H7 (cell line): ENCODE measurements around the gene CCDC116. TPM values are rescaled to one million over a fixed set of nuclear protein-coding genes. Genes with fewer than 3 reads are reported as not detected.
"Not testable (repeated sequence)": the region's sequence is repeated elsewhere in the genome, so short reads cannot be mapped to it uniquely, and the experiment has no call there.

ENCODE experiments used
- DNase-seq: peaks from one replicate; pipeline ENCODE4 v3.0.0; 2012
- H3K27me3 ChIP-seq: 2 replicates; pipeline ENCODE4 v1.6.0; 2011; ENCODE audit warnings: mild to moderate bottlenecking, low read length; ENCODE audit not compliant: control insufficient read depth, insufficient read depth
- H3K36me3 ChIP-seq: replicated peaks from 2 replicates; pipeline ENCODE4 v1.5.1; 2011; ENCODE audit warnings: low read length; ENCODE audit not compliant: control insufficient read depth, insufficient read depth
- H3K4me3 ChIP-seq: 2 replicates; pipeline ENCODE4 v1.5.1; 2011; ENCODE audit warnings: low read depth, mild to moderate bottlenecking, control low read depth, low read length, moderate library complexity; ENCODE audit not compliant: insufficient read depth
- total RNA-seq: library from RNA; depleted of rRNA; stranded (reverse); fragments of >200 nt; shearing (Covaris generic); gene quantifications from 2 replicates; pipeline ENCODE4 v1.2.3, GENCODE V29; 2014; rRNA removed

CCDC116 gene, protein sequence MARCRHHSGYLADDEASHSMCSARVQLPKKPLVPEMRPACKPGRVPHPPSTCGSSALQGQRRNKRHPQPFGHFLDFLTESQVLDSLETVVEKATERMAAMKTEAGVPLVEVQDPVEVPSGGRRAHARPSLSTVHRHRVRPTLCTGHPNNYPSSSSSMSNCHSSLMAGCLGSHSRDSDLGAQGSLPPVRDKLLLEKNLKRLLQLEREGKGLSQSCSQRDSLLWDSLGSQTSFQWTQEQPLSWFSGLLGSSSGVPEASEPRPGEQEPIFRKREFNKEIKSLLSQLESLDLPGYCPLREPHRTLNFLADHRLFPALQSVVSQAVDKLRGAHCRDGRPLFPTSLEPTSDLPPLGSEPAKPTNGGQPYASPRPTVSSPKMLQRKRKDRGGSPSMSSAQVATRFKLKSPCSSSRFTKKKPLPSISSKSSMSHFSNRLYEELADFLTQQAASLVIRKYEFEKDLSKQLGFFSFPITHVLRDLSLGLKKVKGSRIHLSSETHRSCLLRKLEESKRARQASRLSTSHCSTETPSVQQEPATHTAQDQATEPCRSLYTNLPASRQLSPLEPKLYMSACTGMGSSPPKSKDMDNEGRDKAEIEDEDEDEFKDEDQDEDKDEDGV
- 0.48 and 0.55 TPM in 2 replicates for total RNA-seq

- H3K4me3 ChIP-seq, result no peak within 1 kb of the TSS
- H3K27me3 ChIP-seq, result peaks cover 2% of the 10 kb centered on the region; the same call in 1 of the 2 replicates
- peak; percentile 90 for DNase-seq
- H3K36me3 ChIP-seq, result peaks cover 4% of the 10 kb centered on the region
Measured at GRCh38 chr22:21632237-21632895, at the start of gene CCDC116. CCDC116 (plus strand) TSS chr22:21632760; CDS start chr22:21633182, 422 bp downstream.

GRCh38 chr22:21582801-21583740 lies 49.5 kb upstream of the CCDC116 start:
- no peaks in the 10 kb centered on the region for H3K27me3 ChIP-seq
- H3K36me3 ChIP-seq, result no peaks in the 10 kb centered on the region; the same call in 1 of the 2 replicates
- DNase-seq, result peak; percentile 10
- no peak overlapping the region for H3K4me3 ChIP-seq

DNA sequence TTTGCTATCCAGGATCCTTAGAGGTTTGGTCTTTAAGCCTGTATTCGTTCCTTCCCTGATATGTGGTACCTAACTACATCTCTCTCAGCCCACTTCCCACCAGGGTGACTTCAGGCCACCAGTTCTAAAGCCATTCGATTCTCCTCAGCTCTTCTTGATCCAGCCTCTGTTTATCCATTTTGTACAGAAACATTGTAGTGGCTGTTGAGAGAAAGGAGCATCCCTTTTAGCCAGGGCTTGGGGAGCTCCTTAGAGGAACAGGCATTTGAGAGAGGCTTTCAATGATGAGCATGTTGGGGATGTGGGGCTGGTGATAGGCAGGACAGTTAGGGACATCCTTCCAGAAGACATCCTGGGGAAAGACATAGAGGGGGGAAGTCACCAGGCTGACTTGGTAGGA lies 47.2 kb upstream of the CCDC116 start:
- H3K4me3 ChIP-seq, result no peak overlapping the region
- DNase-seq, result peak; percentile 5
- no peaks in the 10 kb centered on the region for H3K27me3 ChIP-seq
- no peaks in the 10 kb centered on the region; the same call in 1 of the 2 replicates for H3K36me3 ChIP-seq

GRCh38 chr22:21587803-21588611 lies 44.6 kb upstream of the CCDC116 start:
- no peak overlapping the region for H3K4me3 ChIP-seq
- peak; percentile 14 for DNase-seq
- no peaks in the 10 kb centered on the region for H3K27me3 ChIP-seq
- peaks cover 3% of the 10 kb centered on the region for H3K36me3 ChIP-seq

- Histone ChIP-seq H3K27me3 (no peaks in the 10 kb centered on the region), H3K36me3 (peaks cover 11% of the 10 kb centered on the region)
Measured at GRCh38 chr22:21589396-21589795, 43.2 kb upstream of the CCDC116 start.

GRCh38 chr22:21590809-21591641 lies 41.5 kb upstream of the CCDC116 start:
- Histone ChIP-seq H3K4me3 (no peak overlapping the region), H3K27me3 (no peaks in the 10 kb centered on the region), H3K36me3 (peaks cover 20% of the 10 kb centered on the region)
- no peak for DNase-seq

More at GRCh38 chr22:21589396-21589795, 43.2 kb upstream of the CCDC116 start:
- H3K4me3 ChIP-seq, result no peak overlapping the region
- no peak for DNase-seq

- DNase-seq, result no peak
- Histone ChIP-seq H3K4me3 (no peak overlapping the region), H3K36me3 (peaks cover 20% of the 10 kb centered on the region), H3K27me3 (no peaks in the 10 kb centered on the region)
Measured at GRCh38 chr22:21591695-21592094, 40.9 kb upstream of the CCDC116 start.

GRCh38 chr22:21592422-21592821 lies 40.1 kb upstream of the CCDC116 start:
- no peaks in the 10 kb centered on the region for H3K27me3 ChIP-seq
- H3K36me3 ChIP-seq, result peaks cover 20% of the 10 kb centered on the region
- no peak overlapping the region for H3K4me3 ChIP-seq
- no peak for DNase-seq

GRCh38 chr22:21593406-21594232 lies 38.9 kb upstream of the CCDC116 start:
- Histone ChIP-seq H3K4me3 (no peak overlapping the region), H3K27me3 (no peaks in the 10 kb centered on the region), H3K36me3 (peaks cover 20% of the 10 kb centered on the region)
- DNase-seq, result peak; percentile 75

- H3K36me3 ChIP-seq, result peaks cover 20% of the 10 kb centered on the region
- H3K4me3 ChIP-seq, result no peak overlapping the region
- no peak for DNase-seq
- H3K27me3 ChIP-seq, result no peaks in the 10 kb centered on the region
Measured at GRCh38 chr22:21594865-21595452, 37.6 kb upstream of the CCDC116 start.

- peaks cover 20% of the 10 kb centered on the region for H3K36me3 ChIP-seq
Measured at GRCh38 chr22:21596356-21597135, 36.0 kb upstream of the CCDC116 start.

More at GRCh38 chr22:21596356-21597135, 36.0 kb upstream of the CCDC116 start:
- H3K4me3 ChIP-seq, DNase-seq, H3K27me3 ChIP-seq: not testable (repeated sequence)
